ENCODE results near the gene CYTL1.
"Not testable (repeated sequence)": the region's sequence is repeated elsewhere in the genome, so short reads cannot be mapped to it uniquely, and the experiment has no call there.

Gene CYTL1

GRCh38 chr4:5033281-5033841 is 14.1 kb upstream of the CYTL1 start:
- no peak for DNase-seq (ENCODE audit: low read depth)

DNA sequence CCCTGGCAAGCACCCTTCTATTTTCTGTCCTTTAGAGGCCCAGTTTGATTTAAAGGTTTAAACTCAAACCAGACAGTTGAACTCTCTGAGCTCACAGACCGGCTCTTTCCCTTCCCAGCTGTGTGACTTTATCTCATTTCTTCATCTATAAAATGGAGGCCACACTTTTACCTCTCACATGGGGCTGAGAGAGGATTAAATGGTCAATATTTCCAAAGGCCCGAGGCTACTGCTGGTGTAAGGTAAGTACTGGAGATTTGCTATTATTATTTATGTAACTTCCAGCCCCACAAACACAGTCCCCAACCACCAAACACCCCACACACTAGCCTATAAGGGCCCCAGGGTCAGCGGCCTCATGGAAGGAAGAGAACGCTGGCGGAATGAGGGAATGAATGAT is 13.6 kb upstream of the CYTL1 start:
- no peak for DNase-seq (ENCODE audit: low read depth)

GRCh38 chr4:5030927-5031326 is 11.7 kb upstream of the CYTL1 start:
- DNase-seq (ENCODE audit: low read depth): no peak

GRCh38 chr4:5030221-5030620 is 11.0 kb upstream of the CYTL1 start:
- no peak for DNase-seq (ENCODE audit: low read depth)

DNA sequence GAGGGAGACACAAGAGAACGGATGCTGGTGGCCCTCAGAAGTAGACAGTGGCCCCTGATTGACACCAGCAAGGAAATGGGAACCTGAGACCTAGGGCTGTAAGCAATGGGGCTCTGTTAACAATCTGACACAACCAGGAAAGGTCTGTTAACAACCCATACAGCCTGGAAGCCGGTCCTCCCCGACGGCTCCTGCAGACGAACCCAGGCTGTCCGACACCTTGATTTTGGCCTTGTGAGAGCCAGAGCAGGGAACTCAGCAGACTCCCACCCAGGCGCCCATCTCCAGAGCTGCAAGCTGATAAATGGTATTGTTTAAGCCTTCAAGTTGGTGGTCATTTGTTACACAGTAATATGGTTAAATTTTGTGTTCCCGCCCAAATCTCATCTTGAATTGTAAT is 10.2 kb upstream of the CYTL1 start:
- DNase-seq (ENCODE audit: low read depth): no peak

- no peak for DNase-seq (ENCODE audit: low read depth)
Measured at GRCh38 chr4:5028480-5028879, 9.2 kb upstream of the CYTL1 start.

DNA sequence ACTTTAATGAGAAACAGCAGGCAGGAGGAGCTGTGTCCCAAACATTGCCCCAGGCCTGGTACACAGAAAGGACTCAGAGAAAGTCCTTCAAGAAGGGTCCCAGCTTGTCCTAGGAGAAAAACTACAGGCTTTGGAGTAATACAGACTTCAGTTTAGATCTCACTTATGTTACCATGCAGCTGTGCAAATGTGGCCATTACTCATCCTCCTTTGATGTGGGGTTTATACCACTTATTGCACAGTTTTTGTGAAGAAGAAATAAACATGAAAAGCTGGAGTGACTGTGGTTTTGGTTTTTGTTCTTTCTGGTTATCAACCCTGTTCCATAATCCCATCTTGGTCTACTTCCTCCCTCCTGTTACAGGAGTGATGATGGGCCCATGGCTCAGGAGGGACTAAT is 8.1 kb upstream of the CYTL1 start:
- no peak for DNase-seq (ENCODE audit: low read depth)

DNA sequence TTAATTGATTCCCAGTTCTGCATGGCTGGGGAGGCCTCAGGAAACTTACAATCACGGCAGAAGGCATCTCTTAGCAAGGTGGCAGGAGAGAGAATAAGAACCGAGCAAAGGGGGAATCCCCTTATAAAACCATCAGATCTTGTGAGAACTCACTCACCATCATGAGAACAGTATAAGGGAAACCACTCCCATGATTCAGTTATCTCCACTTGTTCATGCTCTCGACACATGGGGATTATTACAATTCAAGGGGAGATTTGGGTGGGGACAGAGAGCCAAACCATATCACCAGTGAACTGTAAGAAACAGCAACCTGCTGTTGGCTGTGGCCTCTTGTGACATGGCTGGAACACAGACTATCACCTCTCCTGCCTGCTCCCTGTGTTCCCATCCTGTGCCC is 7.1 kb upstream of the CYTL1 start:
- no peak for DNase-seq (ENCODE audit: low read depth)

DNA sequence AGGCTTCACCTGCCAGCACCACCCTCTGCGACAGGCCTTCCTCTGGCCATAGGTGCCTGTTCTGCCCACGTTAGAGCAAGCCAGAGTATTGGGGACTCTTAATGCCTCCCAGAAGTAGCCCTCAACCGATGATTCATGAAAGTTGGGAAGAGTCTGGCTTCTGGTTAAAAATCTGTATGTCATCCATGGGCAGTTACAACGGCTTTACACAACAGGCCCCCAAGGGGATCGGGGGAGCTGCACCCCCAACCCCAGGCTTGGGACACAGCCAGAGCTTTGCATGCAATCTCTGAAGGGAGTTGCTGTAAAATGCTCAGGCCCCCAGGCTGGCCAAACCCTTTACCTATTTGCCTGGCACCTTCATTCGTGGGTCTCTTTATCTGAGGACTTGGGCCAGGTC is 5.4 kb upstream of the CYTL1 start:
- DNase-seq (ENCODE audit: low read depth): no peak

GRCh38 chr4:5021546-5021945 is 2.3 kb upstream of the CYTL1 start:
- DNase-seq (ENCODE audit: low read depth): no peak

DNA sequence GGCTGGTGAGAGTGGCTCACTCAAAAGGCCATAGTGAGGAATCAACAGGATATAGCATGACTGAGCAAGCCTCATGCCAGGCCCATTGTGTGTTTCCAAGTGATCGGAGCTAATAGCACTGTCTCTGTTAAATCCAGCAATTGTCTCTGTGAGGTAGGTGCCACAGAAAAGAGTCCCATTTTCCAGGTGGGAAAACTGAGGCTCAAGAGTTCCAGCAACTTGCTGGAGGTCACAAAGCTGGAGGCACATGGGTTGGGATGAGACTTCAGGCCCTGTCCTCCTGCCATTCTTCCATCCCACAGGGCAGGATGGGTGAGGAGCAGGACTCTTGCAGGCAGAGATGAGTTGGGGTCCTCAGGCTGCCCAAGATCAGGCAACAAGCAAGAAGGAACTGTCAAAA is 1.1 kb upstream of the CYTL1 start:
- DNase-seq (ENCODE audit: low read depth): no peak

DNA sequence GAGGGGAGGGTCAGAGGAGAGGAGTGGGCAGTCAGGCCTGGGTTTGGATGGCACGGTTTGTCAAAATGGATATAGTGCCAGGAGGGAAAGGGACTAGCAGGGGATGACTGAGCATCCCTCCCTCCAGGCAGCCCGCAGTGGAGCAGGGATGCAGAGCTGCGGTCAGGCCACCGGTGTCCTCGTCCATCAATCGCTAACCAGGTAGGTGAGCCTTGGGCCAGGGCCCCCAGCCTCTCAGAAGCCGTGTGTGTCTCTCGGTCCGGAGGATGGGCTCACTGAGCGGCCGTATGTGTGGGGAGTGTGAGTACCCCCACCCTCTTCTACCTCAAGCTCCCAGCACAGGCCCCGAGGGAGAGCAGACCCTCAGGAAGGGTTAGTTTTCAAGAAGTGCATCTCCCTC is 538 bp upstream of the CYTL1 start:
- no peak for DNase-seq (ENCODE audit: low read depth)

DNA sequence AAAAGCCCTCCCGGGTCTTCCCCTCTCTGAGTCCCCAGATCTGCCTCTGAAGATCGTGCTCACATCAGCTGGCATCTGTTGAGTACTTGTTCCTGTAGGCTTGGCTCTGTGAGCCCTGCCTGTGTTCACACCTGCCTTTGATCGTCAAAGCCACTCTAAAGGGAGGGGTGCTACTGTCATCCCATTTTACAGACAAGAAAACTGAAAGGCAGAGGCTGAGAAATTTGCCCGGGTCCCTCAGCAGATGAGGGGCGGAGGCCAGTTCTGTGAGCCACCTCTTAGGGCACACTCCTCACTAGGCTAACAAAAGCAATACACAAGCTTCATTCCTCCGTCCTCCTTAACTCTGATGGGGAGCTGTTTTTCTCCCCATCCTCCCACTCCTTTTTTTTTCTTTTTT is 655 bp downstream of the CYTL1 start:
- no peak for DNase-seq (ENCODE audit: low read depth)

GRCh38 chr4:5018096-5018495 is 1.2 kb downstream of the CYTL1 start:
- no peak for DNase-seq (ENCODE audit: low read depth)

DNA sequence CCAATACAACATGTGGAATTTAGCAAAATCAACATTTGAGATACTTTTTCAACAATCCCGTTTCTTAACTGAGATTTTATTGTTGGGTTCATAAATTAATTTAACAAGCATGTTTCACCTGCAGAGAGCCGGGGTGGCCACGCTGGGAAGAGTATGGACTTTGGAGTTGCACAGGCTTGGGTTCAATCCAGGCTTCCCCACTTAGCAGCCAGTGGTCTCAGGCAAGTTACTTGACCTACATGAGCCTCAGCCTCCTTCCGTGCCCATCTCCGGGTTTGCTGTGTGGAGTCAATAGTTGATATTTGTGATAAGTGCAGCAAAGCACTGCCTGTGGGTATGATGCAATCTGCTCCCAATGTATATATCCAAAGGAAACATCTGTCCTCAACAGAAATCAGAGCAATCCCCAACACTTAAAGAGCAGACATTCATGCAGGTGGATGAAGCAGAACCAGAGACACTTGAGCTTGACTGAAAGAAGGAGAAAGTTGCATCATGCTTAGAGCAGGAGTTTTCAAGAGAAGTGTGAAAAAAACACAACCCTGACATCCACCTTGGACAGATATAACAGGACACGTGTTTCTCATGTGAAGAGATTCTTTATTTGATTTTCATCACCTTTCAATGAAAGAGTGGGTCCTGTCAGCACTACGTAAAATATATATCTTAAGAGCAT is 5.1 kb downstream of the CYTL1 start:
- no peak for DNase-seq (ENCODE audit: low read depth)

GRCh38 chr4:5012958-5013357 is 6.3 kb downstream of the CYTL1 start:
- no peak for DNase-seq (ENCODE audit: low read depth)

DNA sequence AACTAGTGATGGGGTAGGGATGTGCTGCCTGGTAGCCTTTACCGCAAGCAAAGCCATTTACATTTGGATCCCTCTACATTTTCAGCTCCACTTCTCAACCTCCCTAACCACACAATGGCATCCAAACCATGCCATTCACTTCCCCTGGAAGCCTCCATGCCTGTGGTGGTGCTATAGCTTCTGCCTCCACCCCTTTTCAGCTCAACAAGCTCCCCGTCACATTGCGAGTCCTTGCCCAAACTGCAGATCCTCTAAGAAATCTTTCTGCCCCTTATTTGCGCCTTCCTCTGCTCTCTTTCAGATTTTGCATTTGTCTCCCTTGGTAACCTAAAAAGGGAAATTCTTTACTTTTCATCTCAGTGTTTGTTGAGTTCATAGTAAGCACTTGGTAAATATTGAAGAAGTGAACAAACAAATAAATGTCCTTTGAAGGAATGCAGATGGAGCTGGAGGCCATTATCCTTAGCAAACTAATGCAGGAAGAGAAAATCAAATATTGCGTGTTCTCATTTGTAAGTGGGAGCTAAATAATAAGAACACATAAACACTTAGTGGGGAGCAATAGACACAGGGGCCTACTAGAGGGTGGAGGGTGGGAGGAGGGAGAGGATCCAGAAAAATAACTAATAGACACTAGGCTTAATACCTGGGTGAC is 6.9 kb downstream of the CYTL1 start:
- no peak for DNase-seq (ENCODE audit: low read depth)

- DNase-seq (ENCODE audit: low read depth): no peak
Measured at GRCh38 chr4:5010984-5011383, 8.3 kb downstream of the CYTL1 start.

DNA sequence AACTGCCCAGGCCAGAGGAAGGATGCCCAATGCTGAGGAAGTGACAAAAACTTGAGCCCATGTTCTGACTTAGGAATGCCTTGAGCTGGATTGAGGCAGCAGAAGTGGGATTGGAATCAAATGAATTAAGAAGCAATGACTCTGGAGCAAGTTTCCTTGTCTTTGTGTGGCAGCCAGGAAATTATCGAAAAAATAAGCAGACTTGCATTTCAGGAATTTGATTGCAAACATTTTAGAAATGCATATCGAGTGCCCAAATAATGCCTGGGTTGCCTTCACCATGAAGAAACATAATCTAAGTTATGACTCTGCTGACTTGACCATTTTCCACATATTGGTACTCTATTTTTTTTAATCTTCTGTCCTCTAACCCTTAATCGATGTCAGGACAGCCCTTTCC is 9.5 kb downstream of the CYTL1 start:
- DNase-seq (ENCODE audit: low read depth): no peak

- DNase-seq (ENCODE audit: low read depth): not testable (repeated sequence)
Measured at GRCh38 chr4:5006932-5007331, 12.3 kb downstream of the CYTL1 start.

DNA sequence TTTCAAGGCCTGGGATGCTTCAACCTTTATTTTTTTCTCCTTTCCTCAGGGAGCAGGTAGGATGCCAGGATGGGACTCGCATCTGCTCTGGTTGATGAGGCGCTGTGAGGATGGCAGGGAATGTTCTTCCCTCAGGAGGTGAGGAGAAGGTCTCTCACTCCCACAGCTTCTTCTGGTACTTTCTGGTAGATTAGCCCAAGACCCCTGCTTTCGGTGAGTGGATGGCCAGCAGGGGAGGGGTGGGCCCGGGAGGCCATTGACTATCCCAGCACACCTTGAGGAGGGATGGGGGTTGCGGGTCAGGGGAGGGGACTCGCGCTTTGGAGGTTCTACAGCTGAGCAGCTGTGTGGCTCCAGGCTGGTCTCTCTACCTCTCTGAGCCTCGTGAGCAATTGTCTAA is 14.8 kb downstream of the CYTL1 start:
- no peak for DNase-seq (ENCODE audit: low read depth)

DNA sequence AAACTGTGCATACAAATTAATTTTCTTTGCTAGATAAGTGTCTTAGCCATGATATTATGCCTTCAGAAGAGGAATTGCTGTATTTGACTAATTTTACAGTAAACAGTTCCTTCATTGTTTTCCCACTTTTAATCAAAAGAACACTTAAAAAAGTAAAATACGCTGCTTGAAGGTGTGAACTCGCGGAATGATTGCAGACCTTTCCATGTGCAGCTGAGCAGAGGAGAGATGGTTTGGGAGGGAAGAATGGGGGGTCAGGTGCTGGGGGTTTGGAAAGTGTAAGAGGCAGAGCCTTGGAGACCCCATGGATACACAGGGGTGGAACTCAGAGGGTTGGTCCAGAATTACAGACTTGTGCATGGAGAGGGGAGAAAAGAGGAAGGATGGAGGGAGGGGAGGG is 15.3 kb downstream of the CYTL1 start:
- DNase-seq (ENCODE audit: low read depth): no peak

- no peak for DNase-seq (ENCODE audit: low read depth)
Measured at GRCh38 chr4:5003372-5003857, 15.8 kb downstream of the CYTL1 start.

DNA sequence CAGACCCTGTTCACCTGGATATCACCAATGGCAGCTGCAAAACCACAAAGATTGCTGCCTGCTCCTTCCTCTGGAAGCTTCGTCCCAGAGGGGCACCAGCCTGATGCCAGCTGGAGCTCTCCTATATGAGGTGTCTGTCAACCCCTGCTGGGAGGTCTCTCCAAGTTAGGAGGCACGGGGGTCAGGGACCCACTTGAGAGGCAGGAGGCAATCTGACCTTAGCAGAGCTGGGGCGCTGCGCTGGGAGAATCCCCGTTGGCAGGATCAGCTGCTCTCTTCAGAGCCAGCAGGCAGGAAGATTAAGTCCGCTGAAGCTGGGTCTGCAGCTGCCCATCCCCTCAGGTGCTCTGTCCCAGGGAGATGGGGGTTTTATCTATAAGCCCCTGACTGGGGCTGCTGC is 17.6 kb downstream of the CYTL1 start:
- not testable (repeated sequence) for DNase-seq (ENCODE audit: low read depth)

All from stimulated activated CD8-positive, alpha-beta memory T cell treated with anti-CD3 and anti-CD28 coated beads, Interleukin-12 subunit alpha, Interleukin-12 subunit beta, amount 100 ng/mL, for 1 hour (primary cell).